Activated CD8-positive, alpha-beta memory T cell treated with anti-CD3 and anti-CD28 coated beads, Interleukin-2, amount 50 U/mL, for 48 hours (primary cell): ENCODE results near the gene ZNF154.
A peak's percentile ranks its signal among the peaks of the same experiment; 100 is the strongest.
"Not testable (repeated sequence)": the region's sequence is repeated elsewhere in the genome, so short reads cannot be mapped to it uniquely, and the experiment has no call there.

Experiments used
- DNase-seq: peaks from one replicate; pipeline ENCODE4 v3.0.0-alpha.2; 2020

The ZNF154 gene

DNA sequence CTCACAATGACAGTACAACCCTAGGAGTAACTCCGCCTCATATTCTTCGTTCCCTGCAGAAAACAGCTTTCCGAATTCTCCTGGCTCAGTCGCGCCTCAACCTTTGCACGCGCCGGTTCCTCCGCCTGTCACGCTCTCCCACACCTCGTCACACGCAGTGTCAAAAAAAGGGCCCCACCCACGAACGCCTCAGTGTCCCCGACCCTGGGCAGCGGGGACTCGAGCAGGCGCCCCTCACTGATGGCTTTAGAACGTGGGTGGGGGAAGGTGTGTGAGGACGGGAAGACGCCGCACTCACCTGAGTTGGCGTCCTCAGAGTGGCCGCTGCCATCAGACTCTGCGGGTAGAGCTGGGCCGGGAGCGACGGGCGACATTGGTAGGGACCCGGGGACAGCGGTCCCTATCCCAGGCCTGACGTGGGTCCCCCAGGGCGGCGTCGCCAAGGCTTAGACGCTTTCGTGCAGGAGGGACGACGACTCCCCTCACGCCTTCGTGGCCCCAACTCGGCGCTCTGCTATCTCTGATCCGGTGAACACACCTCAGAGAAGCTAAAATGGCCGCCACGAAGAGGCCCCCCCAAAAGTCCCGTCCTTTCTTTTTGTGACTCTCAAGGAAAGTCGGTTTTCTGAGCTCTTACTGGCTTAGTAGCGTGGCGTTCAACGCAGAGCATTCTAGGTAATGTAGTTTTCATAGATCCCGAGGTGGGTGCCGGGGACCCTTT, at the start of gene ZNF154:
Gene ZNF154 (minus strand): TSS at position 564 of the 721 bp plus-strand sequence. CDS start 233 bp downstream, at position 331.
- DNase-seq = peak; percentile 65

DNA sequence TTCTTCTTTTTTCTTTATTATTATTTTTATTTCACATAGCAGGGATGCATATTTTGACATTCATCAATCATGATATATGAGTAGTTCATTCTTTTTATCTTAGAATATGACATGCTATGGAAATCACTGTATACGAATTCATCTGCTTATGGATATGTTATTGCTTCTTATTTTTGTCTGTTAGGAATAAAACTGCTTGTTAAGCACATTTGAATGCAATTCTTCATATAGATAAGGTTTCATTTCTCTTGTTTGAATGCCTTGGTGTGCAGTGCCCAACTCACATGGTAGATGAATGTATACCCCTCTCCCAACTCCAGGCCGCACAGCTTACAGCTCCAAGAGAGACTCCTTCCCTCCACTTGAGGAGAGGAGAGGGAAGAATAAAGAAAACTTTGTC, 48.9 kb upstream of the ZNF154 start:
- DNase-seq = no peak

DNA sequence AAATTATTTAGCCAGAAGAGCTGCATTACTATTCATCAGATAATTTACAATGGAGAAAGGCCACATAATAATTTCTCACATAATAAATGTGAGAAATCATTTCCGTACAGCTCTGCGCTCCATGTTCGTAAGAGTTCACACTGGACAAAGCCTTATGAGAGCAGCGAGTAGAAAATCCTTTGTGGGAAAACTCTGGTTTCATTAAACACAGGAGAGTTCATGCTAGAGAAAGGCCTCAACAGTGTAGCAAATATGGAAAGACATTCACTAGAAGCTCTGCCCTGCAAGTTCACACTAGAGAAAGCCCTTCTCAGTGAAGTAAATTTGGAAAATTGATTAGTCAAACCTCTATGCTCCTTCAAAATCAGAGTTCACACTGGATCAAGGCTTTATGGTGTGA, 46.0 kb upstream of the ZNF154 start:
- no peak for DNase-seq

DNA sequence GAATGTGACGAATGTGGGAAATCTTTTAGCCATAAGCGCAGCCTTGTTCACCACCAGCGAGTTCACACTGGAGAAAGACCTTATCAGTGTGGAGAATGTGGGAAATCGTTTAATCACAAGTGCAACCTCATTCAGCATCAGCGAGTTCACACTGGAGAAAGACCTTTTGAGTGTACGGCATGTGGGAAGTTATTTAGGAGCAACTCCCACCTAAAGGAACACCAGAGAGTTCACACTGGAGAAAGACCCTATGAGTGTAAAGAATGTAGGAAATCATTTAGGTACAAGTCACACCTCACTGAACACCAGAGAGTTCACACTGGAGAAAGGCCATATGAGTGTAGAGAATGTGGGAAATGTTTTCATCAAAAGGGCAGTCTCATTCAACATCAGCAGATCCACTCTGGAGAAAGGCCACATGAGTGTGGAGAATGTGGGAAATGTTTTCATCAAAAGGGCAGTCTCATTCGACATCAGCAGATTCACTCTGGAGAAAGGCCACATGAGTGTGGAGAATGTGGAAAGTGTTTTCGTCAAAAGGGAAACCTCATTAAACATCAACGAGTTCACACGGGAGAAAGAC, 45.2 kb upstream of the ZNF154 start:
- no peak for DNase-seq

DNA sequence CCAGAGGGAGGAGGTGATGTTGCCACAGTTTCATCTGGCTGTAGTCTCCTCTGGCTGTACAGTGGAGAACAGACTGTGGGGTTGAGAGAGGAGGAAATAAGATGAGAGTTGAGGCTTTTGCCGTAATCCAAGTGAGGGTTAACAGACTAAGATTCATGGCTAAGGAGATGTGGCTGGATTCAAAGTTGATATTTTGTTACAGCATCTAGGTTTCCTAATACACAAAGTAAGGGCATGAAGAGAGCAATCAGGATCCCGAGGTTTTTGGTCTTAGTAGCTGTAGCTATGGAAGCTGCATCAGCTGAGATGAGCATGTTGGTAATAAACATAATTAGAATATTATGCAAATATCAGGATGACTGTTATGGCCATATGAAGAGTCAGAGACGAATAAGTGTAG, 39.0 kb upstream of the ZNF154 start:
- DNase-seq = no peak

DNA sequence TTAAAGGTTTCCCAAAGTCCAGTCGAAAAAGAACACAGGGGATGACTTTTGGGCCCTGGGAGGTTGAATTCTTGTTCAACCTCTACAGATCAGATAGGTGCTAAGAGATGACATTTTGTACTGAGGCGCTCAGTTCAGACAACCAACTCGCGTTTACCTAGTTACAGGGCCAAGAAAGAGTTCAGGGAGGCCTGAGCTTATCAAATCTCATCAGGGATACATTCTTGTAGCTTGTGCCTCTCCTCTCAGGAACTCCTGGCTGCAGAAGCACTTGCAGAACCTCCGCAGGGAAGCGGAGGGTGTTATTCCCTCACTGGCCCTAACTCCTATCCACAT, 38.4 kb upstream of the ZNF154 start:
- DNase-seq = no peak

DNA sequence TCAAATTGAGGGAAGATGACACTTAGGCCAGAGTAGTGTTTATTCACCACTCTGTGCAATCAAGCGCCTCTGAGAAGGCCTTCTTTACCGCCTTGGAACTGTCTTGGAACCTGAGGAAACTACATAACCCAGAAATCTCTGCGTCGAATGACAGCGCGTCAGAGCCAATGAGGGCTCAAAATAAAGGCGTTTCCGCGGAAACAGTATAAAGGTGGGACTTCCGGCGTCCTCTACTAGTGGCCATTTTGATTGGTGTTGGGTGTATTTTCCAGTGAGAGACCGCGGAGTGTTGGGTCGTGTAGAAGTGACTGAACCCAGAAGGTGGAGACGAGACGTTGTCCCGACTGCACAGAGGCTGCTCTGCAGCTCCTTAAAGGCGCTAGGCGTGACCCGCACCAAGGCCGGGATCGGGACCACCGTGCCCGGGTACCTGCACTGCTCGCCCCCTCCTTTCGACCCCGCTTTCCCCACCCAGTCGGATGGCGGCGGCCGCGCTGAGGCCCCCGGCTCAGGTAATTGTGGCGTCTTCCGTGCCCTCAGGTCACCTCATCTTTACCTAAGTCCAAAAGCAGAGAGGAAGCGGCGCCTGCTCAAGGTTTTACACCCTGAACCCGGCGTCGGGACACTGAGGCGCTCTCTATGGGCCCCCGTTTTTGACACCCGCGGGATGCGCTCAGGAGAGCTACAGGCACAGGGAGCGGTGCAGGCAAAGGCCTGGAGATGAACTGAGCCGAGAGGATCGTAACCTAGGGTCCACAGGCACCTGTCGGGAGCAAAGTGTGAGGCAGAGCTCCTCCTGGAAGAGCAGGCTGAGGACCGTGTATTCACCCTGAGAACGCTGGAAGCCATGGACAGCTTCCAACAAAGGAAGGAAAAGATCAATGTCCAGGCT, 37.8 kb upstream of the ZNF154 start, which contains the start of gene ZNF776:
Gene ZNF776 (plus strand): TSS at position 236 of the 892 bp plus-strand sequence. CDS start 244 bp downstream, at position 480.
- DNase-seq = peak; percentile 79

DNA sequence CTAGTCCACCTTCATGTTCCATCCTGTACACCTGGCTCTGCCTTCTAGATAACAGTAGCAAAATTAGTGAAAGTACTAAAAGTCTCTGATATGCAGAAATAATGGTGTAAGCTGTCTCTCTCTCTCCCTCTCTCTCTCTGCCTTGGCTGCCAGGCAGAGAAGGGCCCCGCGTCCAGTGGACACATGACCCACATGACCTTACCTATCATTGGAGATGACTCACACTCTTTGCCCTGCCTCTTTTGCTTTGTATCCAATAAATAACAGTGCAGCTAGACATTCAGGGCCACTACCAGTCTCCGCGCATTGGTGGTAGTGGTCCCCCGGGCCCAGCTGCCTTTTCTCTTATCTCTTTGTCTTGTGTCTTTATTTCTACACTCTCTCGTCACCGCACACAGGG, 29.8 kb upstream of the ZNF154 start:
- DNase-seq = not testable (repeated sequence)

DNA sequence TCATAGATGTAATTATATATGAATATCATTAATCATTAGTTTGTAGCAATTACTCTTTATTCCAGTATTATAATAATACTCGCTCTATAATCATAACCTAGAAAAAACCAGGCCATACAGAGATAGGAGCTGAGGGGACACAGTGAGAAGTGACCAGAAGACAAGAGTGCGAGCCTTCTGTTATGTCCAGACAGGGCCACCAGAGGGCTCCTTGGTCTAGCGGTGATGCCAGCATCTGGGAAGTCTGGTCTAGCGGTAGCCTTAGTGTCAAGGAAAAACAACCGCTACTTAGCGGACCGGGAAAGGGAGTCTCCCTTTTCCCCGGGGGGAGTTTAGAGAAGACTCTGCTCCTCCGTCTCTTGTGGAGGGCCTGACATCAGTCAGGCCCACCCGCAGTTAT, 29.3 kb upstream of the ZNF154 start:
- DNase-seq = not testable (repeated sequence)

DNA sequence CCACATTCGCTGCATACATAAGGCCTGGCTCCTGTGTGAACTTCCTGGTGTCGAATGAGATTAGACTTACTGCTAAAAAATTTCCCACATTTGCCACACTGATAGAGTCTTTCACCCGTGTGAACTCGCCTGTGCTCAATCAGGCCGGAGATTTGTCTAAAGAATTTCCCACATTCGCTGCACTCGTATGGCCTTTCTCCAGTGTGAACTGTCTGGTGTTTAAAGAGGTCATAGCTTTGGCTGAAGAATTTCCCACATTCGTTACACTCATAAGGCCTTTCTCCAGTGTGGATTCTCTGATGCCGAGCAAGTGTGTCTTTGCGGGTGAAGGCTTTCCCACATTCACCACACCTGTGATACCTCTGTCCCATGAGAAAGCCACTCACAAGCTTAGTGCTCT, 11.9 kb upstream of the ZNF154 start:
- DNase-seq = no peak

DNA sequence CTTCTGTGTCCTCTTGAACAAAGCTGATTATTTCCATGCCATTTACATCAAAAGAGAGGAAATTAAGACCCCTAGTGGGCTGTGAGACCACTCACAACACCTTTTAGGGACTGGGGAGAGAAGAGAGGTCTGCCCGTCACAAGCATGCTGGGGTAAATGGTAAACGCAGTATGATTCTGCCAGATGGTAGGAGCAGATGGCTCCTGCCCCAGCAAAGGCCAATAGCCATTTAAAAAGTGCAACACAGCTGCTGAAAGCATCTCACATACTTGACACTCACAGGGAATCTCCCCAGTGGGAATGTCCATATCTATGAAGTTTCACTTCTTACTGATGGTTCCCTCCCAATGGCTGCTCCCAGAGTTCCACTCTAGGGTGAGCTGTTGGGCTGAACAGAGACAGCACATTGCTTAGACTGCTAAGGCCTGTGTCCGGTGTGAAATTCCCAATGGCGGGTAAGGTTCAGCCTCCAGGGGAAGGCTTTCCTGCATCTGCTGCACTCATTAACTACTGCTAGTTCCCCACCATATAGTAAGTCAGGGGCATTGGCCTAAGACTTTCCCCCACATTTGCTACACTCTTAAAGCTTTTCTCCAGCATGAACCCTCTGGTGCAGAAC, 11.0 kb upstream of the ZNF154 start:
- no peak for DNase-seq

DNA sequence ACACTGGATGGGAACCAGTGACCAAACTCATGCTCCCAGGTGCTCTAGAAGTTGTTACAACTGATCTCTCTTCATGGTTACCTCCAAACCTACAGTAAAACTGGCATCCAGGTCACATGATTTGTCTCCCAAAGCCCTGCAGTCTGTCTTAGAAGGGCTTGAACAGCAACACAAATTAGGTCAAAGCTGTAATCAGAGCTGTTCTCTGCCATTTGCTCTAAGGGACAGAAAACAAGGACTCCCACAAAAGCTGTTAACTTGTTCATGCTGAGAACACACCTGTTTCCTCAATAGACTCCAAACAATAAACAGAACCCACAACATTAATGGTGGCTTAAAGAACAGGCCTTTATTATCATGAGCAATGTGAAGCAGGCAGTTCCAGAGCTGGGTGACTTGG, 10.4 kb upstream of the ZNF154 start:
- DNase-seq = no peak

DNA sequence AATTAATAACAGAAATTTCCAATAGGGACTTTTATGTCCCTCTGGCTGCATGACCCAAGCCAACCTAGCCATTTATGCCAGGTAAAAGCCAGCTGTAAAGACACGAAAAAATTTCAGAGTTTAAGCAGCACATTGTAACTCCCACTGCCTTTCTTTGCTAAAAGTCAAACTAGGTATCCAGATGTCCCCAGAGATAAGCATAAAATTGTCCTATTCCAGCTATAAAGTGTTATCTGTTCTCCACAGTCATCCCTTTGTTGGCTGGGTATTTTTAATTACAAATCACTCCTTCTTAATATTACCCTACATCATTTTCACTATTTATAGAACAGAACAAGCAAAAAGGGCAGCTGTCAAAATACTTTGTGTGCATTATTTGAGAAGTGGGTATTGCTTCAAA, 3.2 kb upstream of the ZNF154 start:
- DNase-seq = no peak

DNA sequence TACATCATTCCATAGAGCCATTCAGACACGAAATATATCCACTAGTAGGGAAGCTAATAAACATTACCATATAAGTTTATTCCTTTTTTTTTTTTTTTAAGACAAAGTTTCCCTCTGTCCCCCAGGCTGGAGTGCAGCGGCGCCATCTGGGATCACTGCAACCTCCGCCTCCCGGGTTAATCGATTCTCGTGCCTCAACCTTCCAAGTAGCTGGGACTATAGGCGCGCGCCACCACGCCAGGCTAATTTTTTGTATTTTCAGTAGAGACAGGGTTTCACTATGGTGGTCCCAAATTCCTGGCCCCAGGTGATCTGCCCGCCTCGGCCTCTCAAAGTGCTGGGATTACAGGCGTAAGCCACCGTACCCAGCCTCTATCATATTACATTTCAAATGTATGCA, 612 bp upstream of the ZNF154 start:
- DNase-seq = no peak

DNA sequence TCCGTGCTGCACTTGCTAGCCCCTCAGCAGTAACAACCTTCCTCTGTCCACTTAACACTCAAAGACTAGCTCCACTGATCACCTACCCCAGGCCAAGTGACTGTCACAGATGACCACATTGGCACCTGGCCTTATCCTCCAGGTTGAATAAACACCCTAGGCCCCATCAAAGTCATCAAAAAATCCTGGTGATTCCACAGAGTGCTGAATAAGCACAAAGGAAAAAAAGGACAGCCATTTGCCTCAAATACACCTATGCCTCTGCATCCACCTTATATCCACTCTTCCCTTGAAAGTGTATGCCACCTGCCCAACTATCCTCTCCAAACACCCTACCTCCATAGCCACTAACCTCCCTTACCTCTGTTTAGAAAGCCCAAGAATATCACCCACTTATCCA, 2.7 kb downstream of the ZNF154 start:
- no peak for DNase-seq

DNA sequence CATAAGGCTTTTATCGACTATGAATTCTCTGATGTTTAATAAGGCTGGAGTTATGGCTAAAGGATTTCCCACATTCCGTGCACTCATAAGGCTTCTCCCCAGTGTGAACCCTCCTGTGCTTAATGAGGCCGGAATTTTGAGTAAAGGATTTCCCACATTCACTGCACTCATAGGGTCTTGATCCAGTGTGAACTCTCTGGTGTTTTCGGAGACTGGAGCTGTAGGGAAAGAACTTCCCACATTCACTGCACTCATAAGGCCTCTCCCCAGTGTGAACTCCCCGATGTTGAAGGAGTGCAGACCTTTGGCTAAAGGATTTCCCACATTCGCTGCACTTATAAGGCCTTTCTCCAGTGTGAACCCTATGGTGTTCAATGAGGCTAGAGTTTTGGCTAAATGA, 7.4 kb downstream of the ZNF154 start:
- no peak for DNase-seq

DNA sequence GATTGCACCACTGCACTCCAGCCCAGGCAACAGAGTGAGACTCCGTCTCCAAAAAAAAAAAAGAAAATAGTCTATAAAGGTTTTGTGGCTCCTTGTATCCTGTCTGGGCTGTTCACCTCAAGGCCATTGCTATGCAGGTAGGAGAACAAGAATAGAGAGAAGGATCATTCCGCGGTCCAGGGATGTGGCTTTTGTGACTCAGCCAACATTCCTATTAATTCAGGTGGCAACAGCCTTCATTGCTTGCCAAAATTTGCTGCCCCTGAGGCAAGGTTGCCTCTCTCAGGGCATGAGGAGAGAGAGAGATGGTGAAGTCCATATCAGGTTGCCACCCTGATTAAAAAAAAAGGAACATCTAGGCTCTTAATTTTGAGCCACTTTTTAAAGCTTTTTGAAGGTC, 19.3 kb downstream of the ZNF154 start:
- DNase-seq = no peak

DNA sequence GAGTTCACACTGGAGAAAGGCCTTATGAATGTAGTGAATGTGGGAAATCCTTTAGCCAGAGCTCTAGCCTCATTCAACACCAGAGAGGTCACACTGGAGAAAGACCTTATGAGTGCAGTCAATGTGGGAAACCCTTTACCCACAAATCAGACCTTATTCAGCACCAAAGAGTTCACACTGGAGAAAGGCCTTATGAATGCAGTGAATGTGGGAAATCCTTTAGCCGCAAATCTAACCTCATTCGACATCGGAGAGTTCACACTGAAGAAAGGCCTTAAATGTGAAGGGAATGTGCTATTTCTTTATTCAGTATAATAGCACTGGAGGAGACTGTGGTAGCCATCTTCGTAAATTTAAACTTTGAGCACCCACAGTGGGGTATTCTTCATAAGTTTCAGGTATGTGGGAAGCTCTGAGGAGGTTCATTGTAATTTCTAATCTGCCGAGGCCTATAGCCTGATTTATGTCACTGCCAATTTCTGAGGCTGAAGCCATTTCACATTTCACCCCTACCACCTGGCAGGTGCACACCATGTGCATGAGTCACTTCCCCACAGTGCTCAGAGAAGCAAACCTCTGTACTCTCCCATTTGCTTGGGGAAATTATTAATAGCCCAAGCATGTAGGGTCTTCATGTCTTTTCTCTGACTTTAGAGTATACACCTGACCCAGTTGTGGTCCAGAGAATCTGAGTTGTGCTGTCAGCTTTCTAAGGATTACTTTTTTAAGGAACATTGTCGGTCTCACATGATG, 20.8 kb downstream of the ZNF154 start:
- DNase-seq = no peak

DNA sequence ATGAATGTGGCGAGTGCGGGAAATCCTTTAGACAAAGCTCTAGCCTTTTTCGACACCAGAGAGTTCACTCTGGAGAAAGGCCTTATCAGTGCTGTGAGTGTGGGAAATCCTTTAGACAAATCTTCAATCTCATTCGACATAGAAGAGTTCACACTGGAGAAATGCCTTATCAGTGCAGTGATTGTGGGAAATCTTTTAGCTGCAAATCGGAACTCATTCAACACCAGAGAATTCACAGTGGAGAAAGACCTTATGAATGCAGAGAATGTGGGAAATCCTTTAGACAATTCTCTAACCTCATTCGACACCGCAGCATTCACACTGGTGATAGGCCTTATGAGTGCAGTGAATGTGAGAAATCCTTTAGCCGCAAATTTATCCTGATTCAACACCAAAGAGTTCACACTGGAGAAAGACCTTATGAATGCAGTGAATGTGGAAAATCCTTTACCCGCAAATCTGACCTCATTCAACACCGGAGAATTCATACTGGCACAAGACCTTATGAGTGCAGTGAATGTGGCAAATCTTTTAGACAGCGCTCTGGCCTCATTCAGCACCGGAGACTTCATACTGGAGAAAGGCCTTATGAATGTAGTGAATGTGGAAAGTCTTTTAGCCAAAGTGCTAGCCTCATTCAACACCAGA, 21.5 kb downstream of the ZNF154 start:
- DNase-seq = no peak

DNA sequence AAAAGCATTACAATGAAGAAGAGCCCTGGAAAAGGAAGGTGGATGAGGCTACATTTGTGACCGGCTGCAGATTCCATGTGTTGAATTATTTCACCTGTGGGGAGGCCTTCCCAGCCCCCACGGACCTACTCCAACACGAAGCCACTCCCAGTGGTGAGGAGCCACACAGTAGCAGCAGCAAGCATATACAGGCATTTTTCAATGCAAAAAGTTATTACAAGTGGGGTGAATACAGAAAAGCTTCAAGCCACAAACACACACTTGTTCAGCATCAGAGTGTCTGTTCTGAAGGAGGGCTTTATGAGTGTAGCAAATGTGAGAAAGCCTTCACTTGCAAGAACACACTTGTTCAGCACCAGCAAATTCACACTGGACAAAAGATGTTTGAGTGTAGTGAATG, 22.3 kb downstream of the ZNF154 start:
- no peak for DNase-seq

DNA sequence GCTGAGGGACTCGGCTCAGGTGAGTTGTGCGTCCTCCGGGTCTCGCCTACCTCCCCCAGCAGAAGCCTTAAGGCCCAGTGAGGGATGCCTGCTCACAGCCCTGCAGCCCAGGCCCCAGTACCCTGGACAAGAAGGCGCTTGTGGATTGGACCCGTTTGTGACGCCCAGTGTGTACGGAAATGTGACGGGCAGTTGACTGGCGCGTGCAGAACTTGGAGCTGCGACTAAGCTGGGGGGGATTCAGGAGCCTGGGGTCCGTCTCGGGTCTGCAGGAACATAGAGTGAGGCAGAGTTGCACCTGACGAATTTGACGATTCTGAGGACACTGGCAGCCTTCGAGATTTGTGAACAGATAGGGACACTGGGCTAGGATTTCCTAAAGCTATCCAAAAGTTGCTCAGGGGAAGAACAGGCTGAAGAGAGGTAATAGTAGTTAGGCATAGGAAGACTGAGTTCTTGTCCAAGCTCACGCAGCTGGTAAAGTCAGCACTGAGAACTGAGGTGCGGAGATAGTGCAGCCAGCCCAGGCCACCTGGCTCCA, 26.7 kb downstream of the ZNF154 start:
- no peak for DNase-seq

DNA sequence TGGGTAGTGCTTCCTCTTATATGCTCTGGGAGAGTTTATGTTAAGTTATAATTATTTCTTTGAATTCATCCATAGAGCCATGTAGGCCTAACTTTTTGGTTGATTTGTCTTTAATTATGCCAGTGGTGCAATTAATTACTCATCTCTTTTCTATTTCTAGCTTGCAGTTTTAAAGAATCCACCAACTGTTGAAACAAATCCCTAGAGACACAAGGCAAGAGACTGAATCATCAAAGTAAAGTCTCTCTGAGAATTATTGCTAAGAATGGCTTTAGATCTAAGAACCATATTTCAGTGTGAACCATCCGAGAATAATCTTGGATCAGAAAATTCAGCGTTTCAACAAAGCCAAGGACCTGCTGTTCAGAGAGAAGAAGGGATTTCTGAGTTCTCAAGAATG, 33.1 kb downstream of the ZNF154 start:
- DNase-seq = no peak
